Right atrium auricular region (tissue), 2 donors: ENCODE measurements around the gene PPP2R5C. TPM values are rescaled to one million over a fixed set of nuclear protein-coding genes. Genes with fewer than 3 reads are reported as not detected.

Source experiments
- DNase-seq: peaks from one replicate; pipeline ENCODE4 v3.0.0-alpha.2; 2019; ENCODE audit warnings: low spot score
- H3K27ac ChIP-seq, 2 donors: fragments of 200-600 bp; sonication (generic); 1 replicate in 1 of 2; 2 replicates in 1 of 2; pipeline ENCODE4 v1.5.1; 2016 to 2019
- H3K27me3 ChIP-seq, 2 donors: fragments of 200-600 bp; sonication (generic); one replicate each; pipeline versions ENCODE4 v1.5.1 to v1.6.0; 2017 to 2019
- H3K36me3 ChIP-seq: fragments of 200-600 bp; sonication (generic); one replicate; pipeline ENCODE4 v1.5.1; 2016
- H3K4me1 ChIP-seq, 2 donors: fragments of 200-600 bp; sonication (generic); one replicate each; pipeline versions ENCODE4 v1.5.1 to v1.6.0; 2017 to 2019
- H3K4me3 ChIP-seq, 2 donors: fragments of 200-600 bp; sonication (generic); 1 replicate in 1 of 2; 2 replicates in 1 of 2; pipeline ENCODE4 v1.5.1; 2017 to 2019; ENCODE audit warnings: mild to moderate bottlenecking in 1 of 2, moderate library complexity in 1 of 2
- H3K9me3 ChIP-seq, 2 donors: fragments of 200-600 bp; sonication (generic); one replicate each; pipeline ENCODE4 v1.5.1; 2019
- CTCF ChIP-seq, 2 donors: fragments of 200-600 bp; sonication (generic); IDR thresholded peaks; one replicate each; pipeline ENCODE4 v1.5.1; 2019; ENCODE audit warnings: antibody characterized with exemption in 2 of 2
- total RNA-seq, 2 donors: library from RNA; depleted of rRNA; stranded (reverse); fragments of >200 nt; gene quantifications; one replicate each; pipeline ENCODE4 v1.1.0, GENCODE V29; 2016

Gene PPP2R5C
- total RNA-seq, 2 donors from 2014 or later: 82.2 to 82.9 TPM

- no peak for TF ChIP-seq CTCF (IDR thresholded peaks at IDR 0.05)
- Histone ChIP-seq H3K4me3 (no peak overlapping the region), H3K36me3 (no peaks in the 10 kb centered on the region), H3K27ac (no peak overlapping the region), H3K9me3 (peaks cover 0 to 3% of the 10 kb centered on the region in 2 donors), H3K4me1 (peaks cover 0 to 2% of the 10 kb centered on the region in 2 donors), H3K27me3 (no peaks in the 10 kb centered on the region)
- DNase-seq: no peak
Measured at GRCh38 chr14:101754893-101755292, 6.6 kb upstream of the PPP2R5C start.

- TF ChIP-seq CTCF (IDR thresholded peaks at IDR 0.05): no peak
- DNase-seq: no peak
- H3K27me3 ChIP-seq: no peaks in the 10 kb centered on the region
Measured at GRCh38 chr14:101755591-101756324, 5.8 kb upstream of the PPP2R5C start.

GRCh38 chr14:101757064-101757838 lies 4.3 kb upstream of the PPP2R5C start:
- no peak for TF ChIP-seq CTCF (IDR thresholded peaks at IDR 0.05)
- DNase-seq: no peak
- H3K27ac ChIP-seq: no peak overlapping the region

More at GRCh38 chr14:101755591-101756324, 5.8 kb upstream of the PPP2R5C start:
- no peak overlapping the region for H3K4me3 ChIP-seq
- peaks cover 0 to 3% of the 10 kb centered on the region in 2 donors for H3K9me3 ChIP-seq
- H3K36me3 ChIP-seq: no peaks in the 10 kb centered on the region
- peaks cover 0 to 5% of the 10 kb centered on the region in 2 donors for H3K4me1 ChIP-seq
- H3K27ac ChIP-seq: no peak overlapping the region

GRCh38 chr14:101757839-101758211 lies 3.7 kb upstream of the PPP2R5C start:
- TF ChIP-seq CTCF (IDR thresholded peaks at IDR 0.05): no peak
- H3K27me3 ChIP-seq: no peaks in the 10 kb centered on the region
- peaks cover 0 to 11% of the 10 kb centered on the region in 2 donors for H3K4me1 ChIP-seq
- peaks cover 0 to 3% of the 10 kb centered on the region in 2 donors for H3K9me3 ChIP-seq
- H3K4me3 ChIP-seq: no peak overlapping the region
- H3K27ac ChIP-seq: no peak overlapping the region
- H3K36me3 ChIP-seq: no peaks in the 10 kb centered on the region
- no peak for DNase-seq

More at GRCh38 chr14:101757064-101757838, 4.3 kb upstream of the PPP2R5C start:
- Histone ChIP-seq H3K4me1 (peaks cover 0 to 5% of the 10 kb centered on the region in 2 donors), H3K36me3 (no peaks in the 10 kb centered on the region), H3K4me3 (no peak overlapping the region), H3K27me3 (no peaks in the 10 kb centered on the region), H3K9me3 (peaks cover 0 to 3% of the 10 kb centered on the region in 2 donors)

- peaks cover 0 to 13% of the 10 kb centered on the region in 2 donors for H3K4me1 ChIP-seq
- no peak overlapping the region for H3K27ac ChIP-seq
- H3K27me3 ChIP-seq: no peaks in the 10 kb centered on the region
- H3K4me3 ChIP-seq: no peak overlapping the region
- H3K9me3 ChIP-seq: no peaks in the 10 kb centered on the region
- no peak for TF ChIP-seq CTCF (IDR thresholded peaks at IDR 0.05)
- DNase-seq: no peak
- peaks cover 9% of the 10 kb centered on the region for H3K36me3 ChIP-seq
Measured at GRCh38 chr14:101758913-101759593, 2.5 kb upstream of the PPP2R5C start.
